ENCODE measurements around the gene IFI35.

- TF ChIP-seq CTCF (IDR thresholded peaks at IDR 0.05): no peak
- peak in 1 of 4 donors; percentile 28 for TF ChIP-seq POLR2A (IDR thresholded peaks at IDR 0.05)
Observed at GRCh38 chr17:43020789-43021740, 14.5 kb downstream of the IFI35 start.
